Pancreas (tissue), 10 donors: ENCODE results near the gene CEL. TPM values are rescaled to one million over a fixed set of nuclear protein-coding genes. Genes with fewer than 3 reads are reported as not detected.
"Not testable (repeated sequence)": the region's sequence is repeated elsewhere in the genome, so short reads cannot be mapped to it uniquely, and the experiment has no call there.

ENCODE experiments used
- ATAC-seq, 4 donors: fragments of 200-7000 bp; cut with Tn5 transposase; one replicate each; pipeline versions ENCODE4 v1.8.0 to v1.9.1; 2020; ENCODE audit warnings: mild to moderate bottlenecking in 4 of 4, moderate library complexity in 4 of 4
- DNase-seq, 6 donors: peaks; one replicate each; pipeline ENCODE4 v3.0.0-alpha.2; 2020
- FAIRE-seq: peaks from 2 replicates; lab custom pipeline; 2012; peaks lifted over from hg19 to GRCh38; lab: Jason Lieb, UNC
- H3K27ac ChIP-seq, 4 donors: fragments of 200-600 bp; sonication (generic); 1 replicate in 3 of 4; 2 replicates in 1 of 4; pipeline versions ENCODE4 v1.5.0 to v1.8.0; 2020
- H3K27me3 ChIP-seq, 4 donors: fragments of 200-600 bp; one replicate each; pipeline ENCODE4 v1.8.0; 2021
- H3K36me3 ChIP-seq, 3 donors: fragments of 200-600 bp; sonication (generic) in 1 of 3; one replicate each; pipeline versions ENCODE4 v1.5.0 to v1.8.0; 2020 to 2021
- H3K4me1 ChIP-seq, 3 donors: fragments of 200-600 bp; one replicate each; pipeline ENCODE4 v1.8.0; 2021
- H3K4me3 ChIP-seq, 4 donors: fragments of 200-600 bp; sonication (generic) in 2 of 4; one replicate each; pipeline versions ENCODE4 v1.5.0 to v1.8.0; 2020 to 2021
- H3K9me3 ChIP-seq, 4 donors: fragments of 200-600 bp; one replicate each; pipeline ENCODE4 v1.8.0; 2021
- WGBS, 2 donors: extraction: QIAGEN DNeasy Blood & Tissue Kit; methylation state at CpG; one replicate each; pipeline ENCODE4 v1.1.7; 2013; 5-methylcytosine and 5-hydroxymethylcytosine counted together
- intact Hi-C, 3 donors: fragments of 100-400 bp; cut with DNase I; formaldehyde crosslinking; loops; one replicate each; pipeline versions ENCODE4 v1.11.1 to v1.14.2; 2022
- polyA plus RNA-seq, 2 donors: library from polyadenylated mRNA; stranded (reverse); fragments of 200-250 nt; gene quantifications; one replicate each; pipeline ENCODE4 v1.2.3, GENCODE V29; 2013
- total RNA-seq, 6 donors: library from RNA; stranded (reverse); fragmentation: NEBNext Ultra II Directional in 4 of 6; extraction: Animal tissue kit (Norgen Biotek cat#: 25700) in 4 of 6; gene quantifications; one replicate each; pipeline versions ENCODE4 v1.2.1 to v1.2.4, GENCODE V29; 2021 to 2023
- TF ChIP-seq, protein P1 (sequence below), 4 donors: fragments of 200-600 bp; sonication (generic) in 3 of 4; IDR thresholded peaks; one replicate each; pipeline versions ENCODE4 v1.5.0 to v1.8.0; 2021; ENCODE audit warnings: antibody characterized with exemption in 4 of 4
- donor health status: healthy with polysubstance abuse.
- donor health status: DM: no; HTN: no; CAD: no; lungs with moderate emphysema.
- donor health status: DM: no; HTN: no; CAD: no.
- donor health status: control.
- donor health status: control.
- donor health status: Bipolar disorder and iron deficiency.
- donor health status: DM: yes; HTN: yes; CAD: no.
- donor health status: DM: no; HTN: no; CAD: no.
- donor health status: DM: no; HTN: no; CAD: no.
- donor health status: DM: yes; HTN: yes; CAD: no.

Gene CEL
- total and polyA plus RNA-seq, 8 donors, result 2,560 to 24,413 (median 16,465) TPM

GRCh38 chr9:133075925-133076630, 14.3 kb downstream of the CEL start:
- H3K4me3 ChIP-seq, result no peak overlapping the region
- peaks cover 0 to 3% (median 0%) of the 10 kb centered on the region in 3 donors for H3K4me1 ChIP-seq
- H3K27me3 ChIP-seq, result no peaks in the 10 kb centered on the region
- no peaks in the 10 kb centered on the region for H3K9me3 ChIP-seq
- intact Hi-C loops, result no loop called here
- FAIRE-seq (no peak), ATAC-seq (peak in 1 of 4 donors; percentile 2), DNase-seq (peak in 2 of 6 donors; percentile 3 to 10)
- TF ChIP-seq, protein P1, sequence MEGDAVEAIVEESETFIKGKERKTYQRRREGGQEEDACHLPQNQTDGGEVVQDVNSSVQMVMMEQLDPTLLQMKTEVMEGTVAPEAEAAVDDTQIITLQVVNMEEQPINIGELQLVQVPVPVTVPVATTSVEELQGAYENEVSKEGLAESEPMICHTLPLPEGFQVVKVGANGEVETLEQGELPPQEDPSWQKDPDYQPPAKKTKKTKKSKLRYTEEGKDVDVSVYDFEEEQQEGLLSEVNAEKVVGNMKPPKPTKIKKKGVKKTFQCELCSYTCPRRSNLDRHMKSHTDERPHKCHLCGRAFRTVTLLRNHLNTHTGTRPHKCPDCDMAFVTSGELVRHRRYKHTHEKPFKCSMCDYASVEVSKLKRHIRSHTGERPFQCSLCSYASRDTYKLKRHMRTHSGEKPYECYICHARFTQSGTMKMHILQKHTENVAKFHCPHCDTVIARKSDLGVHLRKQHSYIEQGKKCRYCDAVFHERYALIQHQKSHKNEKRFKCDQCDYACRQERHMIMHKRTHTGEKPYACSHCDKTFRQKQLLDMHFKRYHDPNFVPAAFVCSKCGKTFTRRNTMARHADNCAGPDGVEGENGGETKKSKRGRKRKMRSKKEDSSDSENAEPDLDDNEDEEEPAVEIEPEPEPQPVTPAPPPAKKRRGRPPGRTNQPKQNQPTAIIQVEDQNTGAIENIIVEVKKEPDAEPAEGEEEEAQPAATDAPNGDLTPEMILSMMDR (IDR thresholded peaks at IDR 0.05), result no peak
- H3K36me3 ChIP-seq, result no peaks in the 10 kb centered on the region
- H3K27ac ChIP-seq, result no peak overlapping the region
- 47 to 54% methylated on average over 4 of the region's 4 CpGs for WGBS, 2 donors

DNA sequence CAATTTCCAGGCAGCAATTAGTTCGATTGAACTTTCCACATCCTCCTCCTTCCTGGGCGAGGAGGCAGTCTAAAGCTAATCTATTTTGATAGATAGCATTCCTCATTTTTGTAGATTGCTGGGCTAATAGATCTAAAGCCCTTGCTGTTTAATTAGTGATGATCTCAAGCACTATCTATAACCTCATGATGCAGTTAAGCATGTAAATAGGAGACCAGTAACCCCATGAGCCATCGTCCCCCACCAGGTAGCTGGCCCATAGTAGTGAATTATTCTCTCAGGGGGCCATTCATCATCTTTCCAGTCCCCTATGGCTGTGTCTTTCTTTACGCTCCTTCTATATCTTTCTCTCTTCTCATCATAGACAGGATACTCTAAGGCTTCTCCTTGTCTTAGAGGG, 14.9 kb downstream of the CEL start:
- Histone ChIP-seq H3K9me3 (no peaks in the 10 kb centered on the region), H3K4me3 (no peak overlapping the region), H3K4me1 (peaks cover 0 to 3% (median under 1%) of the 10 kb centered on the region in 3 donors), H3K36me3 (no peaks in the 10 kb centered on the region), H3K27me3 (no peaks in the 10 kb centered on the region), H3K27ac (no peak overlapping the region)
- TF ChIP-seq, protein P1 (IDR thresholded peaks at IDR 0.05), result no peak
- intact Hi-C loops, result no loop called here
- ATAC-seq (no peak), DNase-seq (peak in 1 of 6 donors; percentile 1), FAIRE-seq (no peak)
- WGBS, 2 donors, result 86 to 96% methylated on average over 4 of the region's 4 CpGs

DNA sequence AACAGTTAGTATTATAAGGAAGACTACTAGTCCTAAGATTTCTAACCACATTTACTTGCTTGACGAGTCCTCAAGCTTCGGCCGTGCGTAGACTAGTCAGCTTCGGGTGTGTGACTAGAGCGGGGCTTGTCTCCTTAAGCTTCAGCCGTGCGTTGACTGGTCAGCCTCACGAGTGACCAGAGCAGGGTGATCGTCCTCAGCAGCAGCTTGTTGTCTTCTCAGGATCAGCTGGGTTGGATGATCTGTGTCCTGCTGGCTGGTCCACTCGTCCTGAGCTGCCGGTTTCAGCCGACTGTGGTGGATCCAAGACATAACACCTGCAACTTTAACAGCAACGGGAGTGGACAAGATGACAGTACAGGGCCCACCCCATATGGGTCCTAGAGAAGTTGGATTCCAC, 16.7 kb downstream of the CEL start:
- H3K4me3 ChIP-seq, result no peak overlapping the region
- no peaks in the 10 kb centered on the region for H3K9me3 ChIP-seq
- H3K27me3 ChIP-seq, result no peaks in the 10 kb centered on the region
- H3K36me3 ChIP-seq, result no peaks in the 10 kb centered on the region
- DNase-seq (peak in 5 of 6 donors; percentile 5 to 47 (median 17)), FAIRE-seq (no peak), ATAC-seq (no peak)
- H3K4me1 ChIP-seq, result peaks cover 0 to 4% (median 3%) of the 10 kb centered on the region in 3 donors
- WGBS, 2 donors, result 91 to 93% methylated on average over 14 of the region's 14 CpGs
- no peak overlapping the region for H3K27ac ChIP-seq
- TF ChIP-seq, protein P1 (IDR thresholded peaks at IDR 0.05), result no peak
- intact Hi-C loops, result no loop called here

DNA sequence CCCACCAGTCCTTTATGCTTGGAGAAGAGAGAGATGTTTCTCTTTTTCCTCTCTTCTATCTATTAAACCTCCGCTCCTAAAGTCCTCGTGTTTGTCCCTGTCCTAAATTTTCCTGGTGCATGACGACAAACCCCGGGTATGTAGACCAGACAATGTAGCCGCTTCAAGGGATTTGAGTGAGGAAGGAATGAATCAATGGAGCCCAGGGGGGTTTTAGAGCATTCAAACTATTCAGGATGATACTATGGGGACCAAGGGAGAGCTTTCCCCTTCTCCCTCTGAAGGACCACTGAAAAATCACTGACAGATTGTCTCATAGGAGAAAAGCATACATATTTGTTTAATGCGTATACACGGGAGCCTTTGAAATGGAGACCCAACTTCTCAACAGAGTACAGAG, 18.4 kb downstream of the CEL start:
- WGBS, 2 donors, result 76 to 94% methylated on average over 7 of the region's 7 CpGs
- intact Hi-C loops, result no loop called here
- Histone ChIP-seq H3K4me3 (no peak overlapping the region), H3K9me3 (no peaks in the 10 kb centered on the region), H3K27me3 (no peaks in the 10 kb centered on the region), H3K4me1 (peaks cover 0 to 4% (median 3%) of the 10 kb centered on the region in 3 donors), H3K27ac (no peak overlapping the region), H3K36me3 (no peaks in the 10 kb centered on the region)
- TF ChIP-seq, protein P1 (IDR thresholded peaks at IDR 0.05), result no peak
- DNase-seq (no peak), FAIRE-seq (no peak), ATAC-seq (no peak)

DNA sequence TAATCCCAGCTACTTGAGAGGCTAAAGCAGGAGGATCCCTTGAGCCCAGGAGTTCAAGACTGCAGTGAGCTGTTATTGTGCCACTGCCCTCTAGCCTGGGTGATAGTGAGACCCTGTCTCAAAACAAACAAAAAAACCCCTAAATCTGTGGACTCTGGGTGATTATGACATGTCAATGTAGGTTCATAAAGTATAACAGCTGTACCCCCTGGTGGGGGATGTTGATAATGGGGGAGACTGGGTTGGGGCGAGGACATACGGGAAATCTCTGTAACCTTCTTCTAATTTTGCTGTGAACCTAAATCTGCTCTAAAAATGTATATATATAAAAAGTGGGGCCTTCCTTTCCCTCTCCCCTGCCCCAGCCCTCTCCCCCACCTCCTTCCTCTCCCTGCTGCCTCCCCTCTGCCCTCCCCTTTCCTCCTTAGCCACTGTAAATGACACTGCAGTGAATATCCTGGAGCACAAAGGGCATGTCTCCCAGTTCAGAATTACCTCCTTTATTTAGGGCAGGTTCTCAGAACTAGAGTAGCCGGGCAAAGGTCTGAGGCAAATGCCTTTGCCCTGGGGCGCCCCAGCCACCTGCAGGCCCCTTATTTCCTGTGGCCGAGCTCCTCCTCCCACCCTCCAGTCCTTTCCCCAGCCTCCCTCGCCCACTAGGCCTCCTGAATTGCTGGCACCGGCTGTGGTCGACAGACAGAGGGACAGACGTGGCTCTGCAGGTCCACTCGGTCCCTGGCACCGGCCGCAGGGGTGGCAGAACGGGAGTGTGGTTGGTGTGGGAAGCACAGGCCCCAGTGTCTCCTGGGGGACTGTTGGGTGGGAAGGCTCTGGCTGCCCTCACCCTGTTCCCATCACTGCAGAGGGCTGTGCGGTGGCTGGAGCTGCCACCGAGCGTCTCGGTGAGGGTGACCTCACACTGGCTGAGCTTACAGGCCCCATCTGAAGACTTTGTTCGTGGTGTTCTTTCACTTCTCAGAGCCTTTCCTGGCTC, 19.3 kb downstream of the CEL start:
- intact Hi-C loops, H3K4me1 ChIP-seq, H3K36me3 ChIP-seq, FAIRE-seq, H3K9me3 ChIP-seq, H3K27me3 ChIP-seq, H3K4me3 ChIP-seq: not testable (repeated sequence)
- 70 to 92% methylated on average over 9 to 10 of the region's 18 CpGs for WGBS, 2 donors
- DNase-seq, result peak in 2 of 6 donors; percentile 3 to 8
- H3K27ac ChIP-seq, result peak overlapping the region in 1 of 4 donors; percentile 55
- ATAC-seq, result peak in 2 of 4 donors; percentile 1 to 3

- peak; percentile 60 to 75 (median 68) for ATAC-seq
- DNase-seq, result peak; percentile 42 to 89 (median 72)
These were observed 20.3 kb downstream of the CEL start for GRCh38 chr9:133081957-133082644.

DNA sequence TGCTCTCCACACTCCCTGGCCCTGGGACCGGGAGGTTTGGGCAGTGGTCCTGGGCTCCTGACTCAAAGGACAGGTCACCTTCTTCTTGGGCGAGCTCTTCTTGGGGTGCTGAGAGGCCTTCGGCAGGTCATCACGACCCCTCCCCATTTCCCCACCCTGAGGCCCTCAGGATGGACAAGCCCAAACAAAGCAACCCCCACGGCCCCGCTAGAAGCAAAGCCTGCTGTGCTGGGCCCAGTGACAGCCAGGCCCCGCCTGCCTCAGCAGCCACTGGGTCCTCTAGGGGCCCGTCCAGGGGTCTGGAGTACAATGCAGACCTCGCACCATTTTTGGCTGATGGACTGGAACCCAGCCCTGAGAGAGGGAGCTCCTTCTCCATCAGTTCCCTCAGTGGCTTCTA, 21.9 kb downstream of the CEL start:
- DNase-seq (peak in 4 of 6 donors; percentile 53 to 82 (median 57)), ATAC-seq (peak in 1 of 4 donors; percentile 0)
- peak overlapping the region in 1 of 4 donors; percentile 38 for H3K27ac ChIP-seq
- H3K36me3 ChIP-seq, FAIRE-seq, H3K4me1 ChIP-seq, H3K27me3 ChIP-seq, intact Hi-C loops, H3K9me3 ChIP-seq: not testable (repeated sequence)
- H3K4me3 ChIP-seq, result peak overlapping the region in 3 of 4 donors; percentile 16 to 35 (median 25)
- 25 to 36% methylated on average over 6 to 9 of the region's 9 CpGs for WGBS, 2 donors

More at GRCh38 chr9:133081957-133082644, 20.3 kb downstream of the CEL start:
- H3K27me3 ChIP-seq, intact Hi-C loops, H3K4me1 ChIP-seq, H3K36me3 ChIP-seq, FAIRE-seq, H3K9me3 ChIP-seq: not testable (repeated sequence)
- H3K27ac ChIP-seq, result peak overlapping the region in 2 of 4 donors; percentile 55 to 64
- H3K4me3 ChIP-seq, result peak overlapping the region in 2 of 4 donors; percentile 20 to 30
- 41 to 61% methylated on average over 5 to 6 of the region's 12 CpGs for WGBS, 2 donors
